WTC11 (cell line): ENCODE data around the gene FOXL2.

Experiments used
- JUN ChIP-seq: sonication (generic); formaldehyde crosslinking; IDR thresholded peaks from 2 replicates; pipeline ENCODE4 v1.8.0; 2023; ENCODE audit warnings: mild to moderate bottlenecking, missing genetic modification reagents
- TCF7 ChIP-seq: sonication (generic); formaldehyde crosslinking; IDR thresholded peaks from 2 replicates; pipeline ENCODE4 v1.8.0; 2022; ENCODE audit warnings: mild to moderate bottlenecking, low read depth, missing genetic modification reagents, moderate library complexity
- TEAD4 ChIP-seq: sonication (generic); formaldehyde crosslinking; IDR thresholded peaks from 2 replicates; pipeline ENCODE4 v1.8.0; 2022; ENCODE audit warnings: mild to moderate bottlenecking, missing genetic modification reagents
- ZNF263 ChIP-seq: sonication (generic); formaldehyde crosslinking; IDR thresholded peaks from 2 replicates; pipeline ENCODE4 v1.8.1; 2022; ENCODE audit warnings: low read depth, mild to moderate bottlenecking, moderate library complexity, missing genetic modification reagents
- TF ChIP-seq, protein P1 (sequence below): fragments of 200-600 bp; IDR thresholded peaks from 2 replicates; pipeline ENCODE4 v1.8.0; 2022; ENCODE audit warnings: antibody characterized with exemption
- TF ChIP-seq, protein P2 (sequence below): sonication (generic); formaldehyde crosslinking; IDR thresholded peaks from 2 replicates; pipeline ENCODE4 v1.8.0; 2022; ENCODE audit warnings: mild to moderate bottlenecking, missing genetic modification reagents
- TF ChIP-seq, protein P3 (sequence below): sonication (generic); formaldehyde crosslinking; conservative IDR thresholded peaks from 2 replicates; pipeline ENCODE4 v1.8.1; 2022; ENCODE audit warnings: mild to moderate bottlenecking, missing genetic modification reagents

DNA sequence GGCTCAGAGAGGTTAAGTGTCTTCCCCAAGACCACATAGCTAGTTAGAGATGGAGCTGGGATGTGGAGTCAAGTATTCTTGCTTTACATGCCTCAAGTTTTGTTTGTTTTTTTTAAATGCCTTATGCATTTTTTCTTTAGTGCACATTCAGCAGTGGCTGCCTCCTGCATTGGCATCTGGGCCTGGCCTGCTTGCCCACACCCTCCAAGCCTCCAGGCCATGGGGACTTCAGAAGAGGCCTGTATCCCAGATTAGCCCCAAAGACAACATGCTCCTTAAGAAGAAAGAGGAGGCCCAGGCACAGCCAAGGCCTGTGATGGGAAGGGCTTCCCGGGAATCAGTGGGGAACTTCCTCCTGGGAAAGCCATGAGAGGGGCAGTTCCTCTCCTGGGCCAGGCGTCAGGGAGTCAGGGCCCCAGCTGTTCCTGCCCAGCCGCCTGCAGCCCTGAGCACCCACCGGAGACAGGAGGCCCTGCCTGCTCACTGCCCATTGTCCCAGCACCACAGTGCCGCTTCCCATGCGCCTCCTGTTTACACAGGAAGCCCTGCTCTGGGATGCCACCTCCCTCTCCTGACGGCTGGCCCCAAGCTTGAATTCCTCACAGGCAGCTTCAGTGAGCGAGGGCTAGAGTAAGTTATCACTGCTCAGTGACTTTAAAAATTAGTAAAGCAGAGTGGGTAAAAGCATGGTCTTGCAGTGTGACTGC, 16.1 kb upstream of the FOXL2 start:
- TF ChIP-seq TEAD4 (CRISPR knock-in tag) (no peak), TCF7 (CRISPR knock-in tag) (no peak), JUN (CRISPR knock-in tag) (no peak), ZNF263 (no peak)
- TF ChIP-seq, protein P1, sequence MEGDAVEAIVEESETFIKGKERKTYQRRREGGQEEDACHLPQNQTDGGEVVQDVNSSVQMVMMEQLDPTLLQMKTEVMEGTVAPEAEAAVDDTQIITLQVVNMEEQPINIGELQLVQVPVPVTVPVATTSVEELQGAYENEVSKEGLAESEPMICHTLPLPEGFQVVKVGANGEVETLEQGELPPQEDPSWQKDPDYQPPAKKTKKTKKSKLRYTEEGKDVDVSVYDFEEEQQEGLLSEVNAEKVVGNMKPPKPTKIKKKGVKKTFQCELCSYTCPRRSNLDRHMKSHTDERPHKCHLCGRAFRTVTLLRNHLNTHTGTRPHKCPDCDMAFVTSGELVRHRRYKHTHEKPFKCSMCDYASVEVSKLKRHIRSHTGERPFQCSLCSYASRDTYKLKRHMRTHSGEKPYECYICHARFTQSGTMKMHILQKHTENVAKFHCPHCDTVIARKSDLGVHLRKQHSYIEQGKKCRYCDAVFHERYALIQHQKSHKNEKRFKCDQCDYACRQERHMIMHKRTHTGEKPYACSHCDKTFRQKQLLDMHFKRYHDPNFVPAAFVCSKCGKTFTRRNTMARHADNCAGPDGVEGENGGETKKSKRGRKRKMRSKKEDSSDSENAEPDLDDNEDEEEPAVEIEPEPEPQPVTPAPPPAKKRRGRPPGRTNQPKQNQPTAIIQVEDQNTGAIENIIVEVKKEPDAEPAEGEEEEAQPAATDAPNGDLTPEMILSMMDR = no peak
- TF ChIP-seq, protein P2, sequence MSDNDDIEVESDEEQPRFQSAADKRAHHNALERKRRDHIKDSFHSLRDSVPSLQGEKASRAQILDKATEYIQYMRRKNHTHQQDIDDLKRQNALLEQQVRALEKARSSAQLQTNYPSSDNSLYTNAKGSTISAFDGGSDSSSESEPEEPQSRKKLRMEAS (CRISPR knock-in tag) = no peak
- TF ChIP-seq, protein P3, sequence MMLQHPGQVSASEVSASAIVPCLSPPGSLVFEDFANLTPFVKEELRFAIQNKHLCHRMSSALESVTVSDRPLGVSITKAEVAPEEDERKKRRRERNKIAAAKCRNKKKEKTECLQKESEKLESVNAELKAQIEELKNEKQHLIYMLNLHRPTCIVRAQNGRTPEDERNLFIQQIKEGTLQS (CRISPR knock-in tag) = no peak
